HG03280 (cell line): ENCODE data around the gene EMX1.

Experiments used
- ATAC-seq: cut with Tn5 transposase; IDR thresholded peaks from one replicate; pipeline ENCODE4 v1.9.1; 2021; ENCODE audit warnings: mild to moderate bottlenecking, moderate library complexity; ENCODE audit not compliant: unreplicated experiment

Gene EMX1

DNA sequence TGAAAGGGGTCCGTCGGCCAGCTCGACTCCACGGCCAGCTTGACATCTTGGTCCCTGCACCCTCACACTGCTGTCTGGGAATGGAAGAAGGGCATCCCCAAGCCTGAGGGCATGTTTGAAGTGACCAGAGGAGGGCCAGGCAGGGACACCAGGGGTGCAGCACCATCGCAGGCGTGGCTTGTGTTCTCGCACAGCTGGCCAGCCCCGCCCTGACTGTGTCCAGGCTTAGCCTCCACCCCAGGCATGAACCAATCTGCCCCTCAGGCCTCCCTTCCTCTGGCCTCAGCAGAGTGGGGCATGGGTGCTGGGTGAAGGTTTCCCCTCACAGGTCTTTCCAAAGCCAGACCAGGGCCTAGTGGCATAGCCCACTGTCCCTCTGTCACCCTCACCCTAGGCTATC is 25.0 kb downstream of the EMX1 start:
- no peak for ATAC-seq

DNA sequence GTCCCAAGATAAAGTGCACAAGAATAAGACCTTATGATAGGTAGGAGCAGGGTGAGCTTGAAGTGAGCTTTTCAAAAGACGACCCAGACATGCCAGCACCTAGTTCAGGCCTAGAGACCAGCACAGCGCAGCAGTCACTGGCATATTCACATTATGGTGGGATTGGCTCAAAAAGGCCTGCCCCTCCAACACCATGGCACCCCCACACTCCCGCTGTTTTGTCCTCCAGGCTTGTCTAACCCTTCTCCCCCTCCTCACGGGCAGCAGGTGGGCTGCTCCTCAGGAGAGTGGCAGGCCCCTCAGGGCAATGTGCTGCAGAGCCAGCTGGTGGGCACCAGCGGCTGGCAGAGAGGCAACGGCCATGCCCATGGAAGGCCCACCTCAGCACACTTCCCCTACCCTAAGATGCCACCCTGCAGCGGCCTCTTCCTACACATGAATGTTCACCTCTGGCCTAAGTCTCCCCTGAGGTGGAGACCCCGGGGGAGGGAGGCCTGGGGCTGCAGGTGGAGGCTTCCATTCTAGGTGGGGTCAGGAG is 25.6 kb downstream of the EMX1 start:
- no peak for ATAC-seq

GRCh38 chr2:72943540-72944395 is 26.4 kb downstream of the EMX1 start:
- no peak for ATAC-seq

- ATAC-seq = no peak
These were observed 27.6 kb downstream of the EMX1 start for GRCh38 chr2:72944804-72945449.

GRCh38 chr2:72945450-72946019 is 28.2 kb downstream of the EMX1 start:
- ATAC-seq = no peak

DNA sequence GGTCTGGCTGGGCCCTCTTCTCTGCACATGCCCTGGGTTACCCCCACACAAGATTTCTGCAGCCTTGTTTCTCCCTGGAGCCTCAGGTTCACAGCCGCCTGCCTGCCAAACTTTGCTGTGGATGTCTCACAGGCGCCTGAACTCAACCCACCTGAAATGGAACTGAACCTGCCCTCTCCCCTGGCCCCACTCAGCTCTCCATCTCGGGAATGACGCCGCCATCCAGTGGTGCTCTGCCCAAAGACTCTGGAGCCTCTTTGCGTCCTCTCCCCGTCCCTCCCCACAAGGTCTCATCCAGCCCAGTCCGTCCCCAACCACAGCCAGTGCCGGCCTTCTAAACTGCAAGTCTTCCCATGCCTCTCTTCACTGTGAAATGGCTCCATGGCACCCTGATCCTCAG is 29.1 kb downstream of the EMX1 start:
- ATAC-seq = no peak

GRCh38 chr2:72947952-72948830 is 30.9 kb downstream of the EMX1 start:
- no peak for ATAC-seq

DNA sequence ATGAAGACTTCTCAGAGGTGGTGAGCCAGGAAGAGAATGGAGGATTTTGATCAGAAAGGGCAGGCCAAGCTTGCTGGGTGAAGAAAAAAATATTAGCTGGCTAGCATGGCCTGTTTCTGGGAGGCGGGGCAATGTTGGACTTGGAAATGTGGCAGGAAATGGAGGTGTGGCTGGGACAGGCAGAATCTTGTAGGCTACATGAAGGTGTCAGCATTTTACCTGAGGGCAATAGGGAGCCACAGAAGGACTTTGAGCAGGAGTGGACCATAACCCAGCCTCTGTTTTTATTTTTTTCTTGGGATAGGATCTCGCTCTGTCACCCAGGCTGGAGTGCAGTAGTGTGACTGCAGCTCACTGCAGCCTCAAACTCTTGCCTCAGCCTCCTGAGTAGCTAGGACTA is 31.7 kb downstream of the EMX1 start:
- no peak for ATAC-seq

GRCh38 chr2:72949642-72950041 is 32.3 kb downstream of the EMX1 start:
- ATAC-seq = no peak

DNA sequence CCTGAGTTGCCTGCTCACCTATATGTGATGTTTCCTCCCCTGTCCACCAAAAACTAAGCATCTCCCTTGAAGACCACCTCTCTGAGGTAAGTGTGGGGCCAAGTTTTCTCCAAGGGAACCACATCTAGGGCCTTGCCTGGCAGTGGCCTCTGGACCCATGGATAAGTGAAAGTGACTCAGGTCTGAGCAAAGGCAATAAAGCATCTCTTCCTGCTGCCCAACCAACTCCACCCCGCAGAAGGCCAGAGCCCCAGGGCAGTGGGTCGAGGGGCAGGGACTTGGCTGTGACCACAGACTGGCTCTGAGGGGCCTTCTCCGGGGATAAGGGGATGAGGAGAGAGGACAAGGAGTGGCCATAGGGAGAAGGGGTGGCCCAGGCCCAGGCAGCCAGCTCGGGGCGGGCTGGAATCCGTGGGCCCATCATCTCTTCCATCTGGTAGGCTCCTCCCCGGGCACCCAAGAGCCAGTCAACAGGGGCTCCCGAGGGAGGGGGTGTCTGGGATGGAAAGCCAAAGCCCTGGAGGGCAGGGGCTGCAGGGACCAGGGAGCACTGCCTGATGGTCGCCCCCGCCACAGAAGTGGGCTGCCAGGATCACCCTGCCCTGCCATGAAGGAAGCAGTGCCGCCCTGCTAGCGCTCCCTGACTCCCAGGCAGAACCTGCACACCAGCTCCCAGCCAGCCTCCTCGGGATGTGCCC is 33.4 kb downstream of the EMX1 start:
- no peak for ATAC-seq

DNA sequence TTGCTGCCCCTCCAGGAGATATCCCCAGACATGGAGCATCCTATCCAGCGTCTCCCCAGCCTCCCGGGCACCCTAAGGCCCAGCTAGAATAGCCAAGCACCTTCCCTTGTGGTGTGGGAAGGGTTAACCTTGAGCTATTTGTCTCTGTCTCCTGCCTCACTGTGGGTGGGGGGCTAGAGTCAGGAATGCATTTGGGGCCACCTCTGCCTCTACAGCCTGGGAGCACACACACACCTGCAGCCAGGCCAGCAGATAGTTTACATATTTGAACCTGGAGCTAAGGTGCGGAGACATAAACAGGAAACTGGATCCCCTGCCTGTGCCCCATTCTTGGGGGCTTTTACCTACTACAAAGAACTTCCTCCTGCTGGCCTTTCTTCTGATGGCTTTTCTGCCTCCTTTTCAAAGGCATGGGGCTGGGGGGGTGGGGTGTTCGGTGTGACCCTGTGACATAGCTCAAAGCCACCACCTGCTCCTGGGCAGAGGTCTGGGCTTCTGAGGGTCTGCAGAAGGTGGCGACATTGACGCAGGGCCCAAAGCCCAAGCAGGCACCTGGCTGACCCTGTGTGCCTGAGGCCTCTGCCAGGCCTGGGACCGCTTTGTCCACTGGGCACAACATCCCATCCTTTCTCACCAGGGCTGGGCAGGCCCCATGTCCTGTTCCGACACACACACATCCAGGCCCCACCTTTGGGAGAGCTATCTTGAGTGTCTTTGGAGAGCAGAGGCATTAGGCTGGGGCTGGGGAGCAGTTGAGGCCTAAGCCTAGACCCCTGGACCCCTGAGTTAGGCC is 34.2 kb downstream of the EMX1 start:
- ATAC-seq = no peak

DNA sequence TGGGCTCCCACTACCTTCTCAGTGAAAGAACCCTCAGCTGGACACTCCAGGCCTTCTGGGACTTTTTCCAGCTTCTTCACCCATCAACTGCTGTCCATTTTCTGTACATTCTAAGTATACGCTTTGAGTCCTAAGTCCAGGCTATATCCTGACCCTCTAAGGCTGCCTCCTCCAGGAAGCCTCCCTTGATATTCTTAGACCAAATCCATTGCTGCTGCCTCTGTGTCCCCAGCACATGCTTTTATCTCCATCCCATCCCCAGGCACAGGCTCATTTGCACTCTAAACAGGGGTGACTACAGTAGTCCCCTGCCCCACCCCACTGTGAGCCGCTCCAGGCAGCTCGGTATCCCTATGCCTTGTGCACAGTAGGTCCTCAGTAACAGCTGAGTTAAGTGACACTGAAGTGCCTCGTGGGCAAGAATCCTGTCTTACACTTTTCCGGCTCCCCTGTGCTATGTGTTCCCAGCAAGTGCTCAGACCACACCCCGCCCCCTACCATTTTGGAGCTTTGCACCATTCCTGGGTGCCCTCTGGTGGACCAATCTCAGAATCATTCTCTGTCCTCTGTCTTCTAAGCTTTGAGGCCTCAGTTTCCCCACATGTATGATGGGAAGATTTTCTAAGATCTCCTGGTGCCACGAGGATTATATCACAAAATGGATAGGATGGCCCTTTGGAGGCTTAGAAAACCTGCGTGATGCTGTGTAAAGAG is 34.9 kb downstream of the EMX1 start:
- ATAC-seq = no peak

- ATAC-seq = no peak
These were observed 35.6 kb downstream of the EMX1 start for GRCh38 chr2:72952961-72953360.

DNA sequence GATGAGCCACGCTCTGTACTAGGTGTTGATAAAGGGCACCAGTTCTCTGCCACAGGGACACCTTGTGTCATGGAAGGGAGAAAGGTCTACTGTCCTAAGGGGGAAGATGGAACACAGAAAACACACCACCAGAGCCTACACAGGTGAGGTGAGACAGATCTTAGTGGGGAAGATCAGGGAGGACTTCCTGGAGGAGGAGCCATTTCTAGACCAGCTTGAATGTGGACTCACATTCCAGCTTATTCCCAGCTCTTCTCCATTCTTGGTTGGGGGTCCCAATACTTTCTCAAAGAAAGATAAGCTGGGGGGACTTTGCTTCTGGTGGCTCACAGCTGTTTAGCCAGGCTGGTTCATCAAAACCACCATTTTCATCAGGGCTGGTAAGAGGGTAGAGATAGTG is 36.2 kb downstream of the EMX1 start:
- no peak for ATAC-seq

- ATAC-seq = no peak
These were observed 36.7 kb downstream of the EMX1 start for GRCh38 chr2:72953976-72954375.

DNA sequence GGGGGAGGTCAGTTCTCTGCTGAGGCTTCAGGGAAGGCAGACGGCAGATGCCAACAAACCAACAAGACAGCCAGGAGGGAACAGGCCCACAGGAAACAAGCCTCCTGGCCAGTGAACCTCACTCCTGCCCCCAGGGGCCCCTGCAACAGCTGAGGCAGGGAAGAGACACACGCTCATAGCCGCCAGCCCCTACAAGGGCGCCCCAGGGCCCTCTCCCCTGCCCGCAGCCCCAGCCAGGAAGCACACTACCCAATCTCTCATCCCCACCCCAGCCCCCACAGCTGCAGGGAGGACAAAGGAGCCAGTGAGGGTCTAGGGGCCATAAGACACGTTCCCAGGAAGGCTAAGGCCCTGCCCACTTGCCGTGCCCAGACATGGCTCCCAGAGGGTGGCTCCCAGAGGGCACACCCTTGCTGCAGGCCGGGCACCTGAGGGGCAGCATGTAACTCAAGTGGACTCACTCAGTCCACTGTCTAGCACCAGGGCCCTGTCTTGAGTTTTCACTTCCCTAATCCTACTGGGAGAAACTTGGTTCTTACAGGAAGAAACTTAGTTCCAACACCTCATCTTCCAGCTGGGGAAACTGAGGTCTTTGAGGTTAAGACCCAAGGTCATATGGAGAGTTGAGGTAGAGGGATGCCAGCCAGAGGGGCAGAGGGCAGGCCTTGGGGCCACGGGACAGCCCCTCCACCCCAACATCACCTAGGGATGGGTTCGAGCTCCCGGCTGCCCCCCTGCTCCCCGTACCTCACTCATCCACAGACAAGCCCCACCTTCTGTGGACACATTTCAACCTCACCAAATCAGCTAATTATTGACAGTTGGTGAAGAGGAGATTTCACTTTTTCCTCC is 37.3 kb downstream of the EMX1 start:
- no peak for ATAC-seq

GRCh38 chr2:72955228-72956049 is 38.1 kb downstream of the EMX1 start:
- no peak for ATAC-seq
